ENCODE data around the gene NPY1R.

DNA sequence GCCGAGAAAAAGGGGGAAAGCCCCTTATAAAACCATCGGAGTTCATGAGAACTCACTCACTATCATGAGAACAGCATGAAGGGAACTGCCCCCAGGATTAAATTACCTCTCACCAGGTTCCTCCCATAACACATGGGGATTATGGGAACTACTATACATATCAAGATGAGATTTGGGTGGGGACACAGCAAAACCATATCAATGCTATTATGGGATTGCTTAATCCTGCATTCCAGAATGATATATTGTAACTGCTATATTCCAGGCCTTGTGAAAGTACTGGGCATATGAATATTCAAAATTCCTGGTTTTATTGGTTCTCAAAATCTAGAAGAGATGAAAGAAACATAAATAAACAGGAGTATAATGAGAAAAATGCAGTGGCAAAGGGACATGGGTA, 29.3 kb downstream of the NPY1R start:
- TF ChIP-seq, protein P1, sequence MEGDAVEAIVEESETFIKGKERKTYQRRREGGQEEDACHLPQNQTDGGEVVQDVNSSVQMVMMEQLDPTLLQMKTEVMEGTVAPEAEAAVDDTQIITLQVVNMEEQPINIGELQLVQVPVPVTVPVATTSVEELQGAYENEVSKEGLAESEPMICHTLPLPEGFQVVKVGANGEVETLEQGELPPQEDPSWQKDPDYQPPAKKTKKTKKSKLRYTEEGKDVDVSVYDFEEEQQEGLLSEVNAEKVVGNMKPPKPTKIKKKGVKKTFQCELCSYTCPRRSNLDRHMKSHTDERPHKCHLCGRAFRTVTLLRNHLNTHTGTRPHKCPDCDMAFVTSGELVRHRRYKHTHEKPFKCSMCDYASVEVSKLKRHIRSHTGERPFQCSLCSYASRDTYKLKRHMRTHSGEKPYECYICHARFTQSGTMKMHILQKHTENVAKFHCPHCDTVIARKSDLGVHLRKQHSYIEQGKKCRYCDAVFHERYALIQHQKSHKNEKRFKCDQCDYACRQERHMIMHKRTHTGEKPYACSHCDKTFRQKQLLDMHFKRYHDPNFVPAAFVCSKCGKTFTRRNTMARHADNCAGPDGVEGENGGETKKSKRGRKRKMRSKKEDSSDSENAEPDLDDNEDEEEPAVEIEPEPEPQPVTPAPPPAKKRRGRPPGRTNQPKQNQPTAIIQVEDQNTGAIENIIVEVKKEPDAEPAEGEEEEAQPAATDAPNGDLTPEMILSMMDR (IDR thresholded peaks at IDR 0.05; ENCODE audit: low read length) = no peak
- TF ChIP-seq EZH2 (IDR thresholded peaks at IDR 0.05; ENCODE audit: borderline replicate concordance, low read length) = no peak

Measured in OCI-LY1 (cell line).